NB4 (cell line): ENCODE measurements around the gene PLPPR1.

Experiments
- DNase-seq: peaks from one replicate; pipeline ENCODE4 v3.0.0; 2010; ENCODE audit warnings: low read depth
- H3K4me3 ChIP-seq: one replicate; pipeline ENCODE4 v1.5.1; 2011; ENCODE audit warnings: mild to moderate bottlenecking, low read depth, low read length, moderate library complexity
- CTCF ChIP-seq: IDR thresholded peaks from one replicate; pipeline ENCODE4 v1.5.1; 2012; ENCODE audit warnings: low read depth, low read length
- MAX ChIP-seq: IDR thresholded peaks from 2 replicates; pipeline ENCODE4 v1.6.1; 2011; ENCODE audit warnings: low read depth, low read length
- MYC ChIP-seq: IDR thresholded peaks from 2 replicates; pipeline ENCODE4 v1.6.1; 2011; ENCODE audit warnings: low read depth, low read length
- POLR2A ChIP-seq: IDR thresholded peaks from 2 replicates; pipeline ENCODE4 v1.6.1; 2011; ENCODE audit warnings: mild to moderate bottlenecking; ENCODE audit not compliant: insufficient read length; ENCODE audit errors: extremely low read depth

Gene PLPPR1

GRCh38 chr9:101229606-101230005, 201.1 kb downstream of the PLPPR1 start:
- no peak for DNase-seq
- no peak overlapping the region for H3K4me3 ChIP-seq
- TF ChIP-seq POLR2A (no peak), MYC (no peak), CTCF (no peak), MAX (no peak)

DNA sequence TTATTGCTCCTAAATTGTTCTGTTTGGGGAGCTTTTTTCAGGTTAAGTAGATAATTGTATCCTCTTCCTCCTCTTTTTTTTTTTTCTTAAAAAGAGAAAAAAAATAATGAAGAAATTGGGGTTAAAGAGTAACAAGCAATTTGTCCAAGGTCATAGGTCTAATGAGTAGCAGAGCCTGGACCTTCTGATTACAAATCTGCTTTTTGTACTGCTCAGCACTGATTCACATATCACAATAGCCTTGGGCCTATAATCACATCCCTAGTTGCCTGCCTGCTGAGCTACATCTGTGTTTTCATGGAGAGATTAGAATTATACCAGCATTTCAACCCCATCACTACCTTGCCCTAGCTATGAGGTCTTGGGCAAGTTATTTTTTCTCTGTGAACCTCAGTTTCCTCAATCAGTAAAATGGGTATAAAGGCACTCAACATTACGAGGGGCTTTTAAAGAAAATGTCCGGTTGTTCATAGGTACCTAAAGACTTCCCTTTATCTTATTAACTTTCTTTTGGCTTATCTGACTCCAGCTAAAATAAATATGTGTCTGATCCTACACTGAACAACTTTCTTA, 204.0 kb downstream of the PLPPR1 start:
- DNase-seq, result no peak
- H3K4me3 ChIP-seq, result no peak overlapping the region
- no peak for TF ChIP-seq CTCF
- no peak for TF ChIP-seq POLR2A
- no peak for TF ChIP-seq MYC
- no peak for TF ChIP-seq MAX

DNA sequence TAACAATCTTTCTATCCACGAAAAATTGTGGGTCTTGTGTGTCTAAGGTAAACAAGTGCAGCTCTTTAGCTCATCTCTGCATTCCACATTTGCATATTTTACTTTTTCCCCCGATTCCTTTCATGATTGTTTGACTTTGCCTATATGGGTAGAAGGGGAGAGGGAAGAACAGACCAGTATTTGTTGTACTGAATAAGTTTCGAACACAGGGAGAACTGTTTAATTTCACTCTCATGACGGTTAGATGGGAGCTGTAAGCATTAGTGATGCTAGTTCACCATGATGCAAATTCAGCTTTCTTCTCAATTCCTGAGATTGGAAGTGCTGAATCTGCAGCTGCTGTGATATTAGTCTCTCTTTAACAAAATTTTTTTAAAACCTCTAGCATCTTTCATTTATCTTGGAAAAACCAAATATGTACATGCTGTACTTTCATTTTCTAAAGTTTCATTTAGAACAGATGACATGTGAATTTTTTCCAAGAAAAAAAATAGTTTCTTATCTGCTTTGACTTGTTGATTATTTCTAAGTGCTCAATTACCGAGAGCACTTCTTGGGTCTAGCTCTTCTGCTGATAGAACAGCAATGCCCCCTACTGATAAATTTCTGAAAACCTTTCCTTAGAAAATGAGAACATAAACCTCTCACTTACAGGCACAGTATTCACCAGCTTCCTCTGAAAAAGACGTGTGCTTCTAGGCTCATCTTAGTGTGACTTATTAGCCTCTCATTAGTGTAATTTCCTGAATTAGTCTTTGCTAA, 206.8 kb downstream of the PLPPR1 start:
- TF ChIP-seq CTCF (peak; percentile 18), MAX (no peak), POLR2A (no peak), MYC (no peak)
- DNase-seq, result peak; percentile 39
- H3K4me3 ChIP-seq, result no peak overlapping the region

- TF ChIP-seq CTCF, result no peak
- TF ChIP-seq MYC, result no peak
- no peak for TF ChIP-seq POLR2A
- TF ChIP-seq MAX, result no peak
- no peak for DNase-seq
- H3K4me3 ChIP-seq, result no peak overlapping the region
Measured at GRCh38 chr9:101242651-101243050, 214.1 kb downstream of the PLPPR1 start.

- DNase-seq, result no peak
- no peak for TF ChIP-seq POLR2A
- TF ChIP-seq CTCF, result no peak
- TF ChIP-seq MAX, result no peak
- H3K4me3 ChIP-seq, result no peak overlapping the region
Measured at GRCh38 chr9:101246691-101247090, 218.2 kb downstream of the PLPPR1 start.
